Measurements from ENCODE around the gene VASH1. TPM values are rescaled to one million over a fixed set of nuclear protein-coding genes. Genes with fewer than 3 reads are reported as not detected.
"Not testable (repeated sequence)": the region's sequence is repeated elsewhere in the genome, so short reads cannot be mapped to it uniquely, and the experiment has no call there.

The VASH1 gene
- total RNA-seq, 1 donor from 2014 or later: 26.0 TPM

DNA sequence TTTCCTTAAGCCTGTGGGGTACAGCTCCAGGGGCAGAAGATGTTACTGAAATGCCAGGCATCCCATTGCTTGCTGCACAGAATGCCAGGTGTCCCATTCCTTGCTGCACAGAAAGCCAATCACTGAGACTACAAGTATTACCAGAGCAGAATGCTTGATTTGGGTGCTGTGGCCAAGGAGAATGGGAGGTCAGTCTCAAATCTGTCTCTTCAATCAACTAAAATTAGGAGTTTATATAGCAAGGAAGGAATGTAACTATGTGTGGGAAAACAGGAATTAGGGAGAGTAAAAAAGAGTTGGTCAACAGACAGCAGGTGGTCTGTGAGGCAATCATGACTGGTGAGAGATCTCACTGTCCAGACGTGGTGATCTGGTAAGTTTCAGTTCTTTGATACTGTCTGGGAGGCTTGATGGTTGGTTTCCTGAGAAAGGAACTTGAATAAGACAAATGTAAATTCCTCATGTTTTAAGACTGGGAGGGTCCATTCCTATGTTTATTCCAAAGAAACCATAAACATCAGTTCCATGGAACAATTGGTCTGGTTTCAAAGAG lies 31.2 kb upstream of the VASH1 start:
- no peak overlapping the region for H3K4me3 Mint-ChIP-seq (ENCODE audit: unreplicated experiment)
- H3K27me3 Mint-ChIP-seq (ENCODE audit: low read depth): no peaks in the 10 kb centered on the region
- H3K27ac Mint-ChIP-seq (ENCODE audit: unreplicated experiment): no peak overlapping the region
- H3K4me1 Mint-ChIP-seq (ENCODE audit: low read depth): peaks cover 5% of the 10 kb centered on the region
- no peak for DNase-seq (ENCODE audit: low spot score)
- no peaks in the 10 kb centered on the region for H3K36me3 Mint-ChIP-seq (ENCODE audit: low read depth)
- H3K9me3 Mint-ChIP-seq (ENCODE audit: low read depth): no peaks in the 10 kb centered on the region
- TF ChIP-seq, protein P1, sequence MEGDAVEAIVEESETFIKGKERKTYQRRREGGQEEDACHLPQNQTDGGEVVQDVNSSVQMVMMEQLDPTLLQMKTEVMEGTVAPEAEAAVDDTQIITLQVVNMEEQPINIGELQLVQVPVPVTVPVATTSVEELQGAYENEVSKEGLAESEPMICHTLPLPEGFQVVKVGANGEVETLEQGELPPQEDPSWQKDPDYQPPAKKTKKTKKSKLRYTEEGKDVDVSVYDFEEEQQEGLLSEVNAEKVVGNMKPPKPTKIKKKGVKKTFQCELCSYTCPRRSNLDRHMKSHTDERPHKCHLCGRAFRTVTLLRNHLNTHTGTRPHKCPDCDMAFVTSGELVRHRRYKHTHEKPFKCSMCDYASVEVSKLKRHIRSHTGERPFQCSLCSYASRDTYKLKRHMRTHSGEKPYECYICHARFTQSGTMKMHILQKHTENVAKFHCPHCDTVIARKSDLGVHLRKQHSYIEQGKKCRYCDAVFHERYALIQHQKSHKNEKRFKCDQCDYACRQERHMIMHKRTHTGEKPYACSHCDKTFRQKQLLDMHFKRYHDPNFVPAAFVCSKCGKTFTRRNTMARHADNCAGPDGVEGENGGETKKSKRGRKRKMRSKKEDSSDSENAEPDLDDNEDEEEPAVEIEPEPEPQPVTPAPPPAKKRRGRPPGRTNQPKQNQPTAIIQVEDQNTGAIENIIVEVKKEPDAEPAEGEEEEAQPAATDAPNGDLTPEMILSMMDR (IDR thresholded peaks at IDR 0.05): no peak

DNA sequence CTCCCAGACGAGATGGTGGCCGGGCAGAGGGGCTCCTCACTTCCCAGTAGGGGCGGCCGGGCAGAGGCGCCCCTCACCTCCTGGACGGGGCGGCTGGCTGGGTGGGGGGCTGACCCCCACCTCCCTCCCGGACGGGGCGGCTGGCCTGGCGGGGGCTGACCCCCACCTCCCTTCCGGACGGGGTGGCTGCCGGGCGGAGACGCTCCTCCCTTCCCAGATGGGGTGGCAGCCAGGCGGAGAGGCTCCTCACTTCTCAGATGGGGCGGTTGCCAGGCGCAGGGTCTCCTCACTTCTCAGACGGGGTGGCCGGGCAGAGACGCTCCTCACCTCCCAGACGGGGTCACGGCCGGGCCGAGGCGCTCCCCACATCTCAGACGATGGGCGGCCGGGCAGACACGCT lies 26.8 kb upstream of the VASH1 start:
- not testable (repeated sequence) for DNase-seq (ENCODE audit: low spot score); H3K27me3 Mint-ChIP-seq (ENCODE audit: low read depth); H3K27ac Mint-ChIP-seq (ENCODE audit: unreplicated experiment); H3K36me3 Mint-ChIP-seq (ENCODE audit: low read depth); H3K4me3 Mint-ChIP-seq (ENCODE audit: unreplicated experiment)
- peaks cover 13% of the 10 kb centered on the region for H3K9me3 Mint-ChIP-seq (ENCODE audit: low read depth)
- H3K4me1 Mint-ChIP-seq (ENCODE audit: low read depth): peaks cover 18% of the 10 kb centered on the region

DNA sequence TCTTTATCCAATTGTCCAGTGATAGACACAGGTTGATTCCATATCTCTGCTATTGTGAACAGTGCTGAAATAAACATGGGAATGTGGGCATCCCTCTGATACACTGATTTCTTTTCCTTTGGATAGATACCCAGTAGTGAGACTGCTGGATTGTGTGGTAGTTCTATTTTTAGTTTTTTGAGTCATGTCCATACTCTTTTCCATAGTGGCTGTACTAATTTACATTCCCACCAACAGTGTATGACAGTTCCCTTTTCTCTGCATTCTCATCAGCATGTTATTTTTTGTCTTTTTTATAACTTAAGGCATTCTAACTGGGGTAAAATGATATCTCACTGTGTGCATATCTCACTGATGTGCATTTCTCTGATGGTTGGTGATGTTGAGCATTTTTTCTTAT lies 24.8 kb upstream of the VASH1 start:
- no peak for DNase-seq (ENCODE audit: low spot score)
- Mint-ChIP-seq H3K4me1 (ENCODE audit: low read depth) (peaks cover 12% of the 10 kb centered on the region), H3K9me3 (ENCODE audit: low read depth) (peaks cover 28% of the 10 kb centered on the region), H3K4me3 (ENCODE audit: unreplicated experiment) (no peak overlapping the region), H3K27me3 (ENCODE audit: low read depth) (no peaks in the 10 kb centered on the region), H3K36me3 (ENCODE audit: low read depth) (peaks cover 8% of the 10 kb centered on the region), H3K27ac (ENCODE audit: unreplicated experiment) (peak overlapping the region; percentile 77)
- TF ChIP-seq, protein P1 (IDR thresholded peaks at IDR 0.05): no peak

DNA sequence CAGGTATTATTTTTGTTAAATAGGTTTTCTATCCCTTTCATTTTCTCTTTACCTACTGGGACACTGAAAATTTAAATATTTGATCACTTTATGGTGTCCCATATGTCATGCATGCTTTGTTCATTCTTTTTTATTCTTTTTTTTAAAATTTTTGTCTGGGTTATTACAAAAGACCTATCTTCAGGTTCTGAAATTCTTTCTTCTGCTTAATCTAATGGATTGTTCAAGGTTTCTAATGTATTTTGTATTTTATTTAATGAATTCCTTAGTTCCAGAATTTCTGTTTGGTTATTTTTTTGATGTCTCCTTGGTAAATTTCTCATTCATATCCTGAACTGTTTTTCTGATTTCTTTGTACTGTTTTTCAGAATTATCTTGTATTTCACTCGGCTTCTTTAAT lies 20.2 kb upstream of the VASH1 start:
- no peak overlapping the region for H3K4me3 Mint-ChIP-seq (ENCODE audit: unreplicated experiment)
- DNase-seq (ENCODE audit: low spot score): no peak
- H3K36me3 Mint-ChIP-seq (ENCODE audit: low read depth): peaks cover 13% of the 10 kb centered on the region
- peaks cover 12% of the 10 kb centered on the region for H3K4me1 Mint-ChIP-seq (ENCODE audit: low read depth)
- H3K27ac Mint-ChIP-seq (ENCODE audit: unreplicated experiment): no peak overlapping the region
- TF ChIP-seq, protein P1 (IDR thresholded peaks at IDR 0.05): no peak
- H3K27me3 Mint-ChIP-seq (ENCODE audit: low read depth): no peaks in the 10 kb centered on the region
- H3K9me3 Mint-ChIP-seq (ENCODE audit: low read depth): peaks cover 38% of the 10 kb centered on the region

DNA sequence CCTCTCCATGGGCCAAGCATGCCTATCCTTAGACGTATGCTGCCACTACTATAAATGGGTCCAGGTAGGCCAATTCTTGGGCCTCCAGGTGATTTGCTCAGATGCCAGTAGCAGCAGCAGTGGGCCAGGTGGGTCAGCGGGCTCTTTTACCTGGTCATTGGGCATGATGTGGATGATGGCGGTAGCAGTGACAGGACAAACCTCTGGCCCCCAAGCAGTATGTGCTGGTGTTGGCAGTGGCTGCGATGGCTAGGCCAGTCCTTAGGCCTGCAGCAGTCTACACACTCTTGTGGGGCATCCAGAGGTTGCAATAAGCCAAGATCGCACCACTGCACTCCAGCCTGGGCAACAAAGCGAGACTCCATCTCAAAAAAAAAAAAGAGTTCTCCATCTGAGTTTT lies 19.1 kb upstream of the VASH1 start:
- TF ChIP-seq, protein P1 (IDR thresholded peaks at IDR 0.05): no peak
- H3K4me1 Mint-ChIP-seq (ENCODE audit: low read depth): peaks cover under 1% of the 10 kb centered on the region
- peaks cover 3% of the 10 kb centered on the region for H3K27me3 Mint-ChIP-seq (ENCODE audit: low read depth)
- H3K27ac Mint-ChIP-seq (ENCODE audit: unreplicated experiment): no peak overlapping the region
- peaks cover 42% of the 10 kb centered on the region for H3K9me3 Mint-ChIP-seq (ENCODE audit: low read depth)
- peaks cover 14% of the 10 kb centered on the region for H3K36me3 Mint-ChIP-seq (ENCODE audit: low read depth)
- DNase-seq (ENCODE audit: low spot score): no peak
- H3K4me3 Mint-ChIP-seq (ENCODE audit: unreplicated experiment): no peak overlapping the region

DNA sequence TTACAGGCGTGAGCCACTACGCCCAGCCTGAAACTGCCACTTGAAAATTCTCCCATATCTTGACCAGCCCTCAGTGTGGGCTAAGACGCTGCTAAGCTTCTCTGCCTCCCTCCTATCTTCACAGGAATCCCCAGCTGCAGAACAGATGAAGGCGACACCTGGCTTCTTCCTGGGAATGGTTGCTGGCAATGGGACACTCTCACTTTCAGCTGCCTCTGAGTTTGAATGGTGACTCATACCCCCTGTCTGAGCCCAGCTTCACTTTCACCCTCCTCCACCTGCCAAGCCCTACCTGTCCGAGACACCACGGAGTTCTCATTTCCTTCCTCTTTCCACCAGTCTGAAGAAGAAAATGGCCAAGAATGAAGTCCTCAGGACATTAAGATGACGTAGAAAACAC lies 18.3 kb upstream of the VASH1 start:
- Mint-ChIP-seq H3K27ac (ENCODE audit: unreplicated experiment) (no peak overlapping the region), H3K27me3 (ENCODE audit: low read depth) (peaks cover 4% of the 10 kb centered on the region), H3K9me3 (ENCODE audit: low read depth) (peaks cover 43% of the 10 kb centered on the region), H3K4me3 (ENCODE audit: unreplicated experiment) (no peak overlapping the region), H3K4me1 (ENCODE audit: low read depth) (no peaks in the 10 kb centered on the region), H3K36me3 (ENCODE audit: low read depth) (peaks cover 16% of the 10 kb centered on the region)
- DNase-seq (ENCODE audit: low spot score): no peak
- TF ChIP-seq, protein P1 (IDR thresholded peaks at IDR 0.05): no peak
